ENCODE measurements around the gene POLRMT. TPM values are rescaled to one million over a fixed set of nuclear protein-coding genes. Genes with fewer than 3 reads are reported as not detected.

POLRMT gene
- polyA plus RNA-seq, 1 of the 3 experiments (the other 2 are of a cell fraction) = 38.2 TPM

DNA sequence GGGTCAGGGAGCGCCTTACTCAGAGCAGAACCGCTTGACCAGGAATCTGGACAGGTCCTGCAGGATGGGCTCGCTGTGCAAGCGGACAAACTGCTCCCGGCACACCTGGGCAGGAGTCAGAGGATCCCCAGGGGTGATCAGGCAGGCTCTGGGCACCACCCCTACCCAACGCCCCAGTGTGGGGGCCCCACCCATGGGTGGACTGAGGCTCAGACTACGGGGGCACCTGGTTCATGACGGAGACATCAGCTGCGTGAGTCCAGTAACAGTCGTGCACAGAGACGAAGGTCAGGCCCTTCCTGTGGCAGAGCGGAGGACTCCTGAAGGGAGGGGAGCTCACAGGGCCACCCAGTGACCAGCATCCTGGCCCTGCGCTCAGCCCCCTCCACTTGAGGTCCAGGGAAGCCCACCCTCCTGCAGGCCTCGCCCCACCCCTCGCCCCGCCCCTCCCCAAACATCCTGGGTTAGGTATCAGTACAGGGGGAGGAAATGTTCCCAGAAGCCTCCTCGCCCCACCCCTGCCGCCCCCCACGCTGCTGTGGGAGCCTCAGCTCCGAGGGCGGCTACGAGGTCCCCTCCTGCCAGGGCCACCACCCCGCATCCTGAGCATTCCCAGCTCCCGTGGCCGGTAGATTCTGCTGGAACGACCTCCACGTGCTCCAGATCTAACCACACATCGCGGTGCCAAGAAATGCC lies 15.6 kb downstream of the POLRMT start:
- H3K36me3 ChIP-seq (replicated peaks in 1 of 2; ENCODE audit: control insufficient read depth in 1 of 2, insufficient read depth in 2 of 2, low read length in 1 of 2) = peaks cover 0 to 47% of the 10 kb centered on the region in 2 experiments

More for the DNA sequence above, 15.6 kb downstream of the POLRMT start:
- no peaks in the 10 kb centered on the region for H3F3A ChIP-seq (replicated peaks; ENCODE audit: insufficient read depth)
- no peak overlapping the region for H3K9ac ChIP-seq
- 84% methylated on average over 9 of the region's 29 CpGs for WGBS (ENCODE audit: low lambda C conversion rate)
- ChIA-PET POLR2A (no interaction called here), CTCF (interaction anchor here (0.6 to 0.9 kb wide), 2 partner anchors 11 to 314 kb away, joined by 3 to 8 read pairs; no protein-coding TSS in a partner anchor)
- no peaks in the 10 kb centered on the region for H3K27me3 ChIP-seq (ENCODE audit: insufficient read depth)
- H3K4me3 ChIP-seq (ENCODE audit: low read depth in 2 of 2, low read length in 1 of 2) = no peak overlapping the region
- H3K79me2 ChIP-seq (ENCODE audit: insufficient read depth) = no peaks in the 10 kb centered on the region
- no peak overlapping the region for H3K27ac ChIP-seq (ENCODE audit: low read depth in 2 of 2, low read length in 1 of 2)
- H3K4me1 ChIP-seq (ENCODE audit: control insufficient read depth in 1 of 2, insufficient read depth in 2 of 2, low read depth in 1 of 2, low read length in 1 of 2) = no peaks in the 10 kb centered on the region
- DNase-seq = no peak
- H3K9me2 ChIP-seq = no peaks in the 10 kb centered on the region
- no peak overlapping the region for H3K4me2 ChIP-seq
- no peaks in the 10 kb centered on the region for H4K20me1 ChIP-seq (ENCODE audit: insufficient read depth)
- TF ChIP-seq, protein P1, sequence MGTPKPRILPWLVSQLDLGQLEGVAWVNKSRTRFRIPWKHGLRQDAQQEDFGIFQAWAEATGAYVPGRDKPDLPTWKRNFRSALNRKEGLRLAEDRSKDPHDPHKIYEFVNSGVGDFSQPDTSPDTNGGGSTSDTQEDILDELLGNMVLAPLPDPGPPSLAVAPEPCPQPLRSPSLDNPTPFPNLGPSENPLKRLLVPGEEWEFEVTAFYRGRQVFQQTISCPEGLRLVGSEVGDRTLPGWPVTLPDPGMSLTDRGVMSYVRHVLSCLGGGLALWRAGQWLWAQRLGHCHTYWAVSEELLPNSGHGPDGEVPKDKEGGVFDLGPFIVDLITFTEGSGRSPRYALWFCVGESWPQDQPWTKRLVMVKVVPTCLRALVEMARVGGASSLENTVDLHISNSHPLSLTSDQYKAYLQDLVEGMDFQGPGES (IDR thresholded peaks at IDR 0.05; ENCODE audit: low read depth, low read length) = no peak
- TF ChIP-seq RCOR1 (IDR thresholded peaks at IDR 0.05; ENCODE audit: low read length) (no peak), SIN3A (IDR thresholded peaks at IDR 0.05; ENCODE audit: borderline replicate concordance, low read depth, low read length) (no peak), RFX5 (IDR thresholded peaks at IDR 0.05; ENCODE audit: low read length) (no peak), RAD21 (IDR thresholded peaks at IDR 0.05; ENCODE audit: low read length) (no peak), TAF1 (IDR thresholded peaks at IDR 0.05; ENCODE audit: borderline replicate concordance, low read depth, low read length) (no peak), MEF2A (IDR thresholded peaks at IDR 0.05; ENCODE audit: borderline replicate concordance, low read depth) (no peak), YY1 (IDR thresholded peaks at IDR 0.05; ENCODE audit: low read depth) (no peak), GABPA (IDR thresholded peaks at IDR 0.05; ENCODE audit: low read depth) (no peak), TCF12 (IDR thresholded peaks at IDR 0.05) (no peak), NRF1 (IDR thresholded peaks at IDR 0.05; ENCODE audit: low read depth, low read length) (no peak), NFIC (IDR thresholded peaks at IDR 0.05; ENCODE audit: borderline replicate concordance) (no peak), CHD2 (IDR thresholded peaks at IDR 0.05; ENCODE audit: low read length, partially characterized antibody) (no peak), FOXM1 (IDR thresholded peaks at IDR 0.05; ENCODE audit: low read depth) (no peak), RXRA (IDR thresholded peaks at IDR 0.05; ENCODE audit: borderline replicate concordance, low read depth) (no peak)
- TF ChIP-seq, protein P2, sequence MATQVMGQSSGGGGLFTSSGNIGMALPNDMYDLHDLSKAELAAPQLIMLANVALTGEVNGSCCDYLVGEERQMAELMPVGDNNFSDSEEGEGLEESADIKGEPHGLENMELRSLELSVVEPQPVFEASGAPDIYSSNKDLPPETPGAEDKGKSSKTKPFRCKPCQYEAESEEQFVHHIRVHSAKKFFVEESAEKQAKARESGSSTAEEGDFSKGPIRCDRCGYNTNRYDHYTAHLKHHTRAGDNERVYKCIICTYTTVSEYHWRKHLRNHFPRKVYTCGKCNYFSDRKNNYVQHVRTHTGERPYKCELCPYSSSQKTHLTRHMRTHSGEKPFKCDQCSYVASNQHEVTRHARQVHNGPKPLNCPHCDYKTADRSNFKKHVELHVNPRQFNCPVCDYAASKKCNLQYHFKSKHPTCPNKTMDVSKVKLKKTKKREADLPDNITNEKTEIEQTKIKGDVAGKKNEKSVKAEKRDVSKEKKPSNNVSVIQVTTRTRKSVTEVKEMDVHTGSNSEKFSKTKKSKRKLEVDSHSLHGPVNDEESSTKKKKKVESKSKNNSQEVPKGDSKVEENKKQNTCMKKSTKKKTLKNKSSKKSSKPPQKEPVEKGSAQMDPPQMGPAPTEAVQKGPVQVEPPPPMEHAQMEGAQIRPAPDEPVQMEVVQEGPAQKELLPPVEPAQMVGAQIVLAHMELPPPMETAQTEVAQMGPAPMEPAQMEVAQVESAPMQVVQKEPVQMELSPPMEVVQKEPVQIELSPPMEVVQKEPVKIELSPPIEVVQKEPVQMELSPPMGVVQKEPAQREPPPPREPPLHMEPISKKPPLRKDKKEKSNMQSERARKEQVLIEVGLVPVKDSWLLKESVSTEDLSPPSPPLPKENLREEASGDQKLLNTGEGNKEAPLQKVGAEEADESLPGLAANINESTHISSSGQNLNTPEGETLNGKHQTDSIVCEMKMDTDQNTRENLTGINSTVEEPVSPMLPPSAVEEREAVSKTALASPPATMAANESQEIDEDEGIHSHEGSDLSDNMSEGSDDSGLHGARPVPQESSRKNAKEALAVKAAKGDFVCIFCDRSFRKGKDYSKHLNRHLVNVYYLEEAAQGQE (IDR thresholded peaks at IDR 0.05; ENCODE audit: low read depth, low read length) = no peak
- TF ChIP-seq, protein P3, sequence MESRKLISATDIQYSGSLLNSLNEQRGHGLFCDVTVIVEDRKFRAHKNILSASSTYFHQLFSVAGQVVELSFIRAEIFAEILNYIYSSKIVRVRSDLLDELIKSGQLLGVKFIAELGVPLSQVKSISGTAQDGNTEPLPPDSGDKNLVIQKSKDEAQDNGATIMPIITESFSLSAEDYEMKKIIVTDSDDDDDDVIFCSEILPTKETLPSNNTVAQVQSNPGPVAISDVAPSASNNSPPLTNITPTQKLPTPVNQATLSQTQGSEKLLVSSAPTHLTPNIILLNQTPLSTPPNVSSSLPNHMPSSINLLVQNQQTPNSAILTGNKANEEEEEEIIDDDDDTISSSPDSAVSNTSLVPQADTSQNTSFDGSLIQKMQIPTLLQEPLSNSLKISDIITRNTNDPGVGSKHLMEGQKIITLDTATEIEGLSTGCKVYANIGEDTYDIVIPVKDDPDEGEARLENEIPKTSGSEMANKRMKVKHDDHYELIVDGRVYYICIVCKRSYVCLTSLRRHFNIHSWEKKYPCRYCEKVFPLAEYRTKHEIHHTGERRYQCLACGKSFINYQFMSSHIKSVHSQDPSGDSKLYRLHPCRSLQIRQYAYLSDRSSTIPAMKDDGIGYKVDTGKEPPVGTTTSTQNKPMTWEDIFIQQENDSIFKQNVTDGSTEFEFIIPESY (IDR thresholded peaks at IDR 0.05; ENCODE audit: borderline replicate concordance, low read depth) = no peak
- TF ChIP-seq, protein P4, sequence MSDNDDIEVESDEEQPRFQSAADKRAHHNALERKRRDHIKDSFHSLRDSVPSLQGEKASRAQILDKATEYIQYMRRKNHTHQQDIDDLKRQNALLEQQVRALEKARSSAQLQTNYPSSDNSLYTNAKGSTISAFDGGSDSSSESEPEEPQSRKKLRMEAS (IDR thresholded peaks at IDR 0.05; ENCODE audit: low read depth) = no peak
- TF ChIP-seq, protein P5, sequence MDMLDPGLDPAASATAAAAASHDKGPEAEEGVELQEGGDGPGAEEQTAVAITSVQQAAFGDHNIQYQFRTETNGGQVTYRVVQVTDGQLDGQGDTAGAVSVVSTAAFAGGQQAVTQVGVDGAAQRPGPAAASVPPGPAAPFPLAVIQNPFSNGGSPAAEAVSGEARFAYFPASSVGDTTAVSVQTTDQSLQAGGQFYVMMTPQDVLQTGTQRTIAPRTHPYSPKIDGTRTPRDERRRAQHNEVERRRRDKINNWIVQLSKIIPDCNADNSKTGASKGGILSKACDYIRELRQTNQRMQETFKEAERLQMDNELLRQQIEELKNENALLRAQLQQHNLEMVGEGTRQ (IDR thresholded peaks at IDR 0.05; ENCODE audit: borderline replicate concordance, low read depth, low read length) = no peak
- H3K9me3 ChIP-seq = no peaks in the 10 kb centered on the region
- no peak overlapping the region for H2AFZ ChIP-seq (ENCODE audit: low read depth)

All from SK-N-SH (cell line).